Muscle of back (tissue), 11 donors: ENCODE data around the gene MYL5. TPM values are rescaled to one million over a fixed set of nuclear protein-coding genes. Genes with fewer than 3 reads are reported as not detected.

ENCODE experiments used
- DNase-seq, 3 donors: peaks; one replicate each; pipeline versions ENCODE4 v3.0.0 to v3.0.0-alpha.2; 2013
- polyA plus RNA-seq, 10 donors: library from polyadenylated mRNA; unstranded; fragments of 120-200 nt; gene quantifications; one replicate each; pipeline ENCODE4 v1.2.1, GENCODE V29; 2013; ENCODE audit not compliant: insufficient read length in 10 of 10

Gene MYL5
- polyA plus RNA-seq, 10 donors = 406 to 976 (median 862) TPM

GRCh38 chr4:655464-656151 is 18.7 kb upstream of the MYL5 start:
- no peak for DNase-seq

GRCh38 chr4:656436-657337 is 17.7 kb upstream of the MYL5 start:
- DNase-seq = no peak

GRCh38 chr4:657338-657833 is 17.0 kb upstream of the MYL5 start:
- DNase-seq = no peak

GRCh38 chr4:657834-658667 is 16.3 kb upstream of the MYL5 start:
- DNase-seq = no peak

- no peak for DNase-seq
Observed at GRCh38 chr4:658681-659667, 15.4 kb upstream of the MYL5 start.

GRCh38 chr4:659851-660250 is 14.5 kb upstream of the MYL5 start:
- DNase-seq = no peak

GRCh38 chr4:660401-660800 is 13.9 kb upstream of the MYL5 start:
- no peak for DNase-seq

- DNase-seq = peak in 1 of 3 donors; percentile 0
Observed at GRCh38 chr4:661231-661630, 13.1 kb upstream of the MYL5 start.

GRCh38 chr4:661881-662761 is 12.2 kb upstream of the MYL5 start:
- DNase-seq = peak in 1 of 3 donors; percentile 1

- DNase-seq = no peak
Observed at GRCh38 chr4:663046-663437, 11.3 kb upstream of the MYL5 start.

GRCh38 chr4:663438-664428 is 10.6 kb upstream of the MYL5 start:
- DNase-seq = peak in 1 of 3 donors; percentile 78

GRCh38 chr4:664713-665231 is 9.6 kb upstream of the MYL5 start:
- DNase-seq = peak in 1 of 3 donors; percentile 3

GRCh38 chr4:665381-665750 is 9.0 kb upstream of the MYL5 start:
- DNase-seq = no peak

- DNase-seq = no peak
Observed at GRCh38 chr4:665751-666435, 8.4 kb upstream of the MYL5 start.

- DNase-seq = no peak
Observed at GRCh38 chr4:666436-666810, 7.9 kb upstream of the MYL5 start.

GRCh38 chr4:666822-667544 is 7.4 kb upstream of the MYL5 start:
- no peak for DNase-seq

- no peak for DNase-seq
Observed at GRCh38 chr4:667545-667925, 6.8 kb upstream of the MYL5 start.
